GM12891 (cell line): Measurements from ENCODE around the gene SIGLEC1.

Experiments
- POLR2A ChIP-seq: IDR thresholded peaks from 2 replicates; pipeline ENCODE4 v1.6.1; 2011; ENCODE audit warnings: low read depth, low read length, control low read depth
- POLR2AphosphoS5 ChIP-seq: IDR thresholded peaks from 2 replicates; pipeline ENCODE4 v1.6.1; 2011; ENCODE audit warnings: low read depth, low read length, control low read depth
- SPI1 ChIP-seq: IDR thresholded peaks from 2 replicates; pipeline ENCODE4 v1.6.1; 2011; ENCODE audit warnings: low read depth, low read length, control low read depth

DNA sequence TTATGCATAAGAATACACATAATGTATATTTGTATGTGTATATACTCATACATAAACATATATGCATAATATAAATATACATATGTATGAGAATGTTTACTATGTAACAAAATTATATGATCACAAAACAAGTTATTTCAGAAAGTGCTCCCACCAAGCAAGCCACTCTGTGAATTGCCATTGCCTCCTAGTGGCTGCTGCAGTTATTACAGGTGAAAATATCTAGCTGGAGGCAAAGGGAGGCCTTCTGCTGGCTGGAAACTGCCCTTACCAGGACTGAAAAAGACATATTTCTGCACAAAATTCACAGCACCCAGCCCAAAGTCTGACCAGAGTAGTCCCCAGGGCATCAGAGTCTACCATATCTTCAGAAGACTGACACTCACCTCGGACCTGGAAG is 16.2 kb downstream of the SIGLEC1 start:
- TF ChIP-seq POLR2A (no peak), SPI1 (no peak), POLR2AphosphoS5 (no peak)
